Measurements from ENCODE around the gene ZGRF1.
"Not testable (repeated sequence)": the region's sequence is repeated elsewhere in the genome, so short reads cannot be mapped to it uniquely, and the experiment has no call there.

ZGRF1 gene

DNA sequence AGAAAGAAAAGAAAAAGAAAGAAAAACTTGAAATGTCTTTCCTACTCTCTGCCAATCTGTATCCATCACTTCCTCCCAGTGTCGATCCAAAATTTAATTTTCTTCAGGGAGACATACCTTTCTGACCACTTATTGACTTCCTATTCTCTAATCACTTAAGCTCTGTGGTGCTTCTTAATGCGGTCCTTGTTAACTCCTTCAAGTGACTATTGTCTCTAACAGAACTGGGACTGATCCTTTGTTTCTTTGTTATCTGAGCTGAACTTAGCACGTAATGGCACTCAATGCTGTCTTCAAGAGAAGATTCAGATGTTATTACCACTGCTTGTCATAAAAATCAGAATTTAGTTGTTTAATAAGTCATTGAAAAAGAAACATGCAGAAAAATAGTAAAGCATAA is 31.4 kb upstream of the ZGRF1 start:
- Histone ChIP-seq H3K9ac (ENCODE audit: low read length) (no peak overlapping the region), H3K9me2 (replicated peaks; ENCODE audit: insufficient read depth, low read length) (no peaks in the 10 kb centered on the region), H3K27me3 (replicated peaks; ENCODE audit: insufficient read depth, low read length) (no peaks in the 10 kb centered on the region), H3F3A (ENCODE audit: insufficient read depth, low read length) (no peaks in the 10 kb centered on the region), H3K4me2 (ENCODE audit: low read depth, low read length) (no peak overlapping the region), H3K9me3 (replicated peaks; ENCODE audit: insufficient read depth, low read length) (no peaks in the 10 kb centered on the region), H2AFZ (ENCODE audit: low read length) (no peak overlapping the region), H3K79me2 (ENCODE audit: low read length) (no peaks in the 10 kb centered on the region), H3K27ac (ENCODE audit: low read length) (no peak overlapping the region), H3K4me3 (ENCODE audit: low read length) (no peak overlapping the region), H4K20me1 (ENCODE audit: insufficient read depth, low read length) (no peaks in the 10 kb centered on the region), H3K4me1 (ENCODE audit: low read length) (no peaks in the 10 kb centered on the region), H3K36me3 (replicated peaks; ENCODE audit: insufficient read depth, low read length) (no peaks in the 10 kb centered on the region)
- TF ChIP-seq EZH2 (optimal IDR thresholded peaks at IDR 0.05; ENCODE audit: low read depth, low read length) = no peak
- DNase-seq = no peak

DNA sequence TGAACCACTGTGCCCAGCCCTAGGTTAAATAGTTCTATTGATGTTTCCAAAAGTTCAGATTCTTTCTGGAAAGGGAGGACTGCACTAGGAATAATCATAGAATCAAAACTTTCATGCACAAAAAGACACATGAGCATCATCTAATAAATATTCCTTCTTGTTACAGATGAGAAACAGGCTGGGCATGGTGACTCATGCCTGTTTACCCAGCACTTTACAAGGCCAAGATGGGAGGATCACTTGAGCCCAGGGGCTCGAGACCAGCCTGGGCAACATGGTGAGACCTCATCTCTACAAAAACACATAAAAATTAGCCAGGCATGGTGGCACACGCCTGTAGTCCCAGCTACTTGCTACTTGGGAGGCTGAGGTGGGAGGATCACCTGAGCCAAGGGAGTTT is 27.9 kb upstream of the ZGRF1 start:
- H3K9ac ChIP-seq (ENCODE audit: low read length) = no peak overlapping the region
- TF ChIP-seq EZH2phosphoT487 (IDR thresholded peaks at IDR 0.05; ENCODE audit: low read length) (no peak), EZH2 (optimal IDR thresholded peaks at IDR 0.05; ENCODE audit: low read depth, low read length) (no peak)
- TF ChIP-seq, protein P1, sequence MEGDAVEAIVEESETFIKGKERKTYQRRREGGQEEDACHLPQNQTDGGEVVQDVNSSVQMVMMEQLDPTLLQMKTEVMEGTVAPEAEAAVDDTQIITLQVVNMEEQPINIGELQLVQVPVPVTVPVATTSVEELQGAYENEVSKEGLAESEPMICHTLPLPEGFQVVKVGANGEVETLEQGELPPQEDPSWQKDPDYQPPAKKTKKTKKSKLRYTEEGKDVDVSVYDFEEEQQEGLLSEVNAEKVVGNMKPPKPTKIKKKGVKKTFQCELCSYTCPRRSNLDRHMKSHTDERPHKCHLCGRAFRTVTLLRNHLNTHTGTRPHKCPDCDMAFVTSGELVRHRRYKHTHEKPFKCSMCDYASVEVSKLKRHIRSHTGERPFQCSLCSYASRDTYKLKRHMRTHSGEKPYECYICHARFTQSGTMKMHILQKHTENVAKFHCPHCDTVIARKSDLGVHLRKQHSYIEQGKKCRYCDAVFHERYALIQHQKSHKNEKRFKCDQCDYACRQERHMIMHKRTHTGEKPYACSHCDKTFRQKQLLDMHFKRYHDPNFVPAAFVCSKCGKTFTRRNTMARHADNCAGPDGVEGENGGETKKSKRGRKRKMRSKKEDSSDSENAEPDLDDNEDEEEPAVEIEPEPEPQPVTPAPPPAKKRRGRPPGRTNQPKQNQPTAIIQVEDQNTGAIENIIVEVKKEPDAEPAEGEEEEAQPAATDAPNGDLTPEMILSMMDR (IDR thresholded peaks at IDR 0.05; ENCODE audit: low read length) = no peak
- no peak for DNase-seq
- no peak overlapping the region for H3K4me3 ChIP-seq (ENCODE audit: low read length)
- no peaks in the 10 kb centered on the region for H3K4me1 ChIP-seq (ENCODE audit: low read length)
- H3K36me3 ChIP-seq (replicated peaks; ENCODE audit: insufficient read depth, low read length) = no peaks in the 10 kb centered on the region
- H3K27ac ChIP-seq (ENCODE audit: low read length) = no peak overlapping the region
- H3K27me3 ChIP-seq (replicated peaks; ENCODE audit: insufficient read depth, low read length) = no peaks in the 10 kb centered on the region
- H3F3A ChIP-seq (ENCODE audit: insufficient read depth, low read length) = no peaks in the 10 kb centered on the region
- no peak overlapping the region for H2AFZ ChIP-seq (ENCODE audit: low read length)
- no peak overlapping the region for H3K4me2 ChIP-seq (ENCODE audit: low read depth, low read length)
- H4K20me1 ChIP-seq (ENCODE audit: insufficient read depth, low read length) = no peaks in the 10 kb centered on the region
- no peaks in the 10 kb centered on the region for H3K9me2 ChIP-seq (replicated peaks; ENCODE audit: insufficient read depth, low read length)
- no peaks in the 10 kb centered on the region for H3K9me3 ChIP-seq (replicated peaks; ENCODE audit: insufficient read depth, low read length)
- no peaks in the 10 kb centered on the region for H3K79me2 ChIP-seq (ENCODE audit: low read length)

DNA sequence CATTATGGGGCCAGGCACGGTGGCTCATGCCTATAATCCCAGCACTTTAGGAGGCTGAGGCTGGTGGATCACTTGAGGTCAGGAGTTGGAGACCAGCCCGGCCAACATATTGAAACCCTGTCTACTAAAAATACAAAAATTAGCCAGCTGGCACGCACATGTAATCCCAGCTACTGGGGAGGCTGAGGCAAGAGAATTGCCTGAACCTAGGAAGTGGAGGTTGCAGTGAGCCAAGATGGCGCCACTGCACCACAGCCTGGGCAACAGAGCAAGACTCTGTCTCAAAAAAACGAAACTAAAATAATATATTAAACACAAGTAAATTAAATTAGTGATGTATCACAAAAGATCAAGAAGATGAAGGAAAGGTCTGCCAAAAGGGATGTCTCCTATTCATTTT is 19.4 kb upstream of the ZGRF1 start:
- H3F3A ChIP-seq (ENCODE audit: insufficient read depth, low read length); H4K20me1 ChIP-seq (ENCODE audit: insufficient read depth, low read length); H3K9me2 ChIP-seq (replicated peaks; ENCODE audit: insufficient read depth, low read length); H3K27me3 ChIP-seq (replicated peaks; ENCODE audit: insufficient read depth, low read length); H3K79me2 ChIP-seq (ENCODE audit: low read length); H3K4me2 ChIP-seq (ENCODE audit: low read depth, low read length); H3K4me3 ChIP-seq (ENCODE audit: low read length); DNase-seq; H3K9ac ChIP-seq (ENCODE audit: low read length); H2AFZ ChIP-seq (ENCODE audit: low read length); H3K9me3 ChIP-seq (replicated peaks; ENCODE audit: insufficient read depth, low read length); H3K4me1 ChIP-seq (ENCODE audit: low read length); H3K27ac ChIP-seq (ENCODE audit: low read length): not testable (repeated sequence)
- H3K36me3 ChIP-seq (replicated peaks; ENCODE audit: insufficient read depth, low read length) = peaks cover 10% of the 10 kb centered on the region

DNA sequence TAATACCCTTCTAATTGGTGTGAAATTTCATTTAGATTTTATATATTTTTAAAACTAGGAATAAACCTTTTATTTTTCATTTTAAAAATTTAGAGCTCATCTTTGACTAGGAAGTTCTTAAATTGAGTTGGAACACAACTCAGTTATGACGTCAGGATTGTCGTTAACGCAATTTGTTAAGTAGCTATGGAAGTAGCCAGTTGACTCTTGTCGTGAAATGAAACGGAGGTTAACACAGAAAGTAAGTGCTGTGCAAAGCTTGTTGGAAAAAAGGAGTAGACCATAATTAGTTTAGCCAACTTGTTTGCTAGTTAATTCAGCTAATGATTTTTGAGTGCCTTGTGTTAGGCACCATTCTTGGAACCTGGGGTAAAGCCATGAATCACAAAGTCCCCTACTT is 18.6 kb upstream of the ZGRF1 start:
- H2AFZ ChIP-seq (ENCODE audit: low read length) = no peak overlapping the region
- peaks cover 11% of the 10 kb centered on the region for H3K36me3 ChIP-seq (replicated peaks; ENCODE audit: insufficient read depth, low read length)
- TF ChIP-seq, protein P1 (IDR thresholded peaks at IDR 0.05; ENCODE audit: low read length) = no peak
- TF ChIP-seq EZH2 (optimal IDR thresholded peaks at IDR 0.05; ENCODE audit: low read depth, low read length) (no peak), EZH2phosphoT487 (IDR thresholded peaks at IDR 0.05; ENCODE audit: low read length) (no peak)
- no peak overlapping the region for H3K4me2 ChIP-seq (ENCODE audit: low read depth, low read length)
- no peaks in the 10 kb centered on the region for H4K20me1 ChIP-seq (ENCODE audit: insufficient read depth, low read length)
- no peaks in the 10 kb centered on the region for H3F3A ChIP-seq (ENCODE audit: insufficient read depth, low read length)
- H3K4me1 ChIP-seq (ENCODE audit: low read length) = no peaks in the 10 kb centered on the region
- no peak for DNase-seq
- H3K9me2 ChIP-seq (replicated peaks; ENCODE audit: insufficient read depth, low read length) = no peaks in the 10 kb centered on the region
- no peaks in the 10 kb centered on the region for H3K9me3 ChIP-seq (replicated peaks; ENCODE audit: insufficient read depth, low read length)
- H3K4me3 ChIP-seq (ENCODE audit: low read length) = no peak overlapping the region
- H3K9ac ChIP-seq (ENCODE audit: low read length) = no peak overlapping the region
- no peaks in the 10 kb centered on the region for H3K27me3 ChIP-seq (replicated peaks; ENCODE audit: insufficient read depth, low read length)
- H3K27ac ChIP-seq (ENCODE audit: low read length) = no peak overlapping the region
- H3K79me2 ChIP-seq (ENCODE audit: low read length) = no peaks in the 10 kb centered on the region
